ENCODE data around the gene AGPAT4. TPM values are rescaled to one million over a fixed set of nuclear protein-coding genes. Genes with fewer than 3 reads are reported as not detected.

Gene AGPAT4
- total and polyA plus RNA-seq, 2 of the 13 experiments (the other 11 are each of a cell fraction or from before 2014, with no cell fraction given), result 0.07 to 0.13 TPM

DNA sequence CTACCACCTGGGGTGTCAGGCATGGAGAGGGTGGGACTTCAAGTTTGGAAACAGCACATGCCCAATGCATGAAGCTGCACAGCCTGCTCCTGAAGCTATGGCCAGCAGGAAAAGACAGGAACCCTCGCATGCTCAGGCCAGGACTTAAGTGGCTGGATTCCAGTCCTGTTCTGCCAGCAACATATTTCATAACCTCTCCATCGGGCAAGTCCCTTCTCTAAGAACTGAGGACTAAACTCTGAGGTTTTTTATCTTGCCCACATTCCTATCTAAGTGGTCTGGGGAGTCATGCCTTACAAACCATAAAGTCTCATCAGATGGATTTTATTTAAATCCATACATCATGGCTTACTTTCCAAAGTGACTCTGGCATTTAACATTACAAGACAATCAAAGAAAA is 27.5 kb upstream of the AGPAT4 start:
- in situ Hi-C loops (cut with HindIII; ENCODE audit: extremely low pct_ligation_motif_present, low pct_unique_long_range_greater_than_20kb), result no loop called here
- FAIRE-seq (no peak), DNase-seq (ENCODE audit: low spot score) (no peak), ATAC-seq (no peak)
- TF ChIP-seq CC2D1A (CRISPR knock-in tag; IDR thresholded peaks at IDR 0.05) (no peak), MED8 (CRISPR knock-in tag; IDR thresholded peaks at IDR 0.05; ENCODE audit: insufficient replicate concordance) (no peak), KLF12 (CRISPR knock-in tag; IDR thresholded peaks at IDR 0.05; ENCODE audit: borderline replicate concordance) (no peak), ZNF468 (CRISPR knock-in tag; IDR thresholded peaks at IDR 0.05) (no peak), XRCC5 (optimal IDR thresholded peaks at IDR 0.05; ENCODE audit: low read length) (no peak), POLR2A (IDR thresholded peaks at IDR 0.05; ENCODE audit: insufficient read depth in 1 of 2, low read depth in 2 of 2, low read length in 2 of 2) (no peak), NBN (conservative IDR thresholded peaks at IDR 0.05) (no peak), SKIL (CRISPR knock-in tag; IDR thresholded peaks at IDR 0.05; ENCODE audit: borderline replicate concordance) (no peak), TEAD2 (CRISPR knock-in tag; IDR thresholded peaks at IDR 0.05) (no peak), HNRNPL (IDR thresholded peaks at IDR 0.05; ENCODE audit: low read depth, low read length) (no peak), ERF (CRISPR knock-in tag; IDR thresholded peaks at IDR 0.05) (no peak), NCOR1 (IDR thresholded peaks at IDR 0.05; ENCODE audit: borderline replicate concordance, low read length) (no peak), ZNF230 (CRISPR knock-in tag; IDR thresholded peaks at IDR 0.05) (no peak), ZNF567 (CRISPR knock-in tag; IDR thresholded peaks at IDR 0.05; ENCODE audit: borderline replicate concordance) (no peak), NPAS2 (CRISPR knock-in tag; IDR thresholded peaks at IDR 0.05; ENCODE audit: borderline replicate concordance) (no peak), CEBPB (IDR thresholded peaks at IDR 0.05; ENCODE audit: borderline replicate concordance, low read depth, low read length) (no peak), SOX6 (IDR thresholded peaks at IDR 0.05) (no peak), SOX6 (CRISPR knock-in tag; IDR thresholded peaks at IDR 0.05) (no peak), ZNF253 (CRISPR knock-in tag; IDR thresholded peaks at IDR 0.05; ENCODE audit: borderline replicate concordance) (no peak), CSRNP1 (CRISPR knock-in tag; IDR thresholded peaks at IDR 0.05) (no peak), ZNF660 (CRISPR knock-in tag; IDR thresholded peaks at IDR 0.05; ENCODE audit: borderline replicate concordance, low read depth) (no peak)
- no peak overlapping the region for H3K9ac ChIP-seq (ENCODE audit: insufficient read depth, low read depth, low read length)
- H3K79me2 ChIP-seq (ENCODE audit: insufficient read depth, low read length), result no peaks in the 10 kb centered on the region
- peaks cover 0 to 20% of the 10 kb centered on the region in 2 experiments; a peak in 3 of 5 replicates for H3K27me3 ChIP-seq (ENCODE audit: control insufficient read depth in 1 of 2, insufficient read depth in 2 of 2, low read length in 2 of 2)
- no peak overlapping the region for H3K27ac ChIP-seq (ENCODE audit: extremely low read length, insufficient read depth, low read length)
- WGBS (ENCODE audit: low lambda C conversion rate), result 0% methylated on average over 2 of the region's 2 CpGs
- H3K9me3 ChIP-seq (ENCODE audit: low read length), result peaks cover 1% of the 10 kb centered on the region; the same call in 1 of the 2 replicates
- H2AFZ ChIP-seq (ENCODE audit: low read length), result no peak overlapping the region
- H3K4me3 ChIP-seq (replicated peaks in 1 of 3; ENCODE audit: insufficient read depth in 1 of 3, low read depth in 2 of 3, low read length in 3 of 3), result no peak overlapping the region
- CTCF ChIA-PET (ENCODE audit: low intra/inter-chr PET ratio, low total read pairs), result no interaction called here
- no peaks in the 10 kb centered on the region for H3K36me3 ChIP-seq (replicated peaks in 1 of 2; ENCODE audit: control insufficient read depth in 1 of 2, insufficient read depth in 2 of 2, low read length in 2 of 2)
- no peaks in the 10 kb centered on the region for H4K20me1 ChIP-seq (ENCODE audit: insufficient read depth, low read length)
- POLR2A ChIA-PET, result no interaction called here
- intact Hi-C loops (cut with micrococcal nuclease; ENCODE audit: unreplicated experiment), result no loop called here
- BruUV-seq (replicated peaks), result no TSS peak
- H3K4me2 ChIP-seq (ENCODE audit: low read depth, low read length), result no peak overlapping the region
- H3K4me1 ChIP-seq (ENCODE audit: insufficient read depth, low read length), result no peaks in the 10 kb centered on the region

Data from HepG2 (cell line).